NT2/D1 (cell line): ENCODE data around the gene PRKCB.

ENCODE experiments used
- YY1 ChIP-seq: IDR thresholded peaks from 2 replicates; pipeline ENCODE4 v1.6.1; 2011; ENCODE audit not compliant: insufficient read length, insufficient read depth
- ZNF274 ChIP-seq: IDR thresholded peaks from 2 replicates; pipeline ENCODE4 v1.6.1; 2011; ENCODE audit warnings: mild to moderate bottlenecking, low read depth, low read length

GRCh38 chr16:23861874-23862273, 26.1 kb downstream of the PRKCB start:
- TF ChIP-seq ZNF274 (no peak), YY1 (no peak)
